IMR-90 (cell line): ENCODE results near the gene ETF1. TPM values are rescaled to one million over a fixed set of nuclear protein-coding genes. Genes with fewer than 3 reads are reported as not detected.
A peak's percentile ranks its signal among the peaks of the same experiment; 100 is the strongest.

Experiments
- ATAC-seq: fragments of 200-7000 bp; cut with Tn5 transposase; 2 replicates; pipeline ENCODE4 v1.9.1; 2020; ENCODE audit warnings: low read depth, mild to moderate bottlenecking, moderate library complexity
- BruUV-seq: library from RNA; stranded (reverse); fragments of 400-500 nt; replicated peaks from 2 replicates; lab custom pipeline; 2021; lab: Mats Ljungman, UMichigan
- CTCF ChIA-PET: fragments of 300-600 bp; formaldehyde crosslinking; extraction: SDS; loops from one replicate; lab custom pipeline; 2021; ENCODE audit warnings: antibody characterized with exemption; lab: Yijun Ruan, JAX
- POLR2A ChIA-PET: fragments of 300-600 bp; sonication (Branson Sonifier 250); formaldehyde crosslinking; loops from one replicate; lab custom pipeline; 2022; ENCODE audit warnings: antibody characterized with exemption; ENCODE audit not compliant: unreplicated experiment; lab: Charles Lee
- DNase-seq: peaks from one replicate; pipeline ENCODE4 v3.0.0; 2013
- H2AFZ ChIP-seq: replicated peaks from 2 replicates; pipeline ENCODE3; 2013; ENCODE audit warnings: low read length, mild to moderate bottlenecking; ENCODE audit not compliant: poor library complexity
- H2AK5ac ChIP-seq: 2 replicates; pipeline ENCODE4 v1.6.1; 2013; ENCODE audit warnings: low read depth, low read length, inconsistent platforms
- H2AK9ac ChIP-seq: replicated peaks from 2 replicates; pipeline ENCODE3; 2013; ENCODE audit warnings: mild to moderate bottlenecking, low read depth, low read length, moderate library complexity; ENCODE audit not compliant: poor library complexity
- H2BK120ac ChIP-seq: 2 replicates; pipeline ENCODE4 v1.6.1; 2013; ENCODE audit warnings: low read depth, low read length, inconsistent platforms
- H2BK15ac ChIP-seq: 3 replicates; pipeline ENCODE4 v1.6.1; 2013; ENCODE audit warnings: low read depth, low read length, inconsistent platforms
- H2BK20ac ChIP-seq: 2 replicates; pipeline ENCODE4 v1.6.1; 2013; ENCODE audit warnings: low read depth, mild to moderate bottlenecking, inconsistent platforms, low read length, moderate library complexity
- H2BK5ac ChIP-seq: 2 replicates; pipeline ENCODE4 v1.6.1; 2013; ENCODE audit warnings: mild to moderate bottlenecking, low read depth, low read length, inconsistent platforms; ENCODE audit not compliant: poor library complexity, severe bottlenecking
- H3K14ac ChIP-seq: replicated peaks from 2 replicates; pipeline ENCODE4 v1.6.1; 2013; ENCODE audit warnings: low read depth, low read length, inconsistent platforms
- H3K18ac ChIP-seq: 2 replicates; pipeline ENCODE4 v1.6.1; 2013; ENCODE audit warnings: low read depth, low read length, control low read depth
- H3K23ac ChIP-seq: 2 replicates; pipeline ENCODE4 v1.6.1; 2013; ENCODE audit warnings: low read depth, low read length, inconsistent platforms
- H3K27ac ChIP-seq: 2 replicates; pipeline ENCODE4 v1.5.1; 2013; ENCODE audit warnings: mild to moderate bottlenecking, control low read depth, low read length; ENCODE audit not compliant: insufficient read depth
- H3K27me3 ChIP-seq: 2 replicates; pipeline ENCODE4 v1.6.1; 2013; ENCODE audit warnings: low read length; ENCODE audit not compliant: control insufficient read depth, insufficient read depth
- H3K36me3 ChIP-seq: 2 replicates; pipeline ENCODE4 v1.6.1; 2013; ENCODE audit warnings: low read length, mixed read lengths; ENCODE audit not compliant: control insufficient read depth, insufficient read depth
- H3K4ac ChIP-seq: 2 replicates; pipeline ENCODE4 v1.6.1; 2013; ENCODE audit warnings: low read depth, low read length, inconsistent platforms
- H3K4me1 ChIP-seq: 2 replicates; pipeline ENCODE4 v1.6.1; 2013; ENCODE audit warnings: low read length, mixed read lengths; ENCODE audit not compliant: control insufficient read depth, insufficient read depth
- H3K4me2 ChIP-seq: 2 replicates; pipeline ENCODE4 v1.6.1; 2013; ENCODE audit warnings: low read depth, mild to moderate bottlenecking, control low read depth, low read length, moderate library complexity
- H3K4me3 ChIP-seq: 2 replicates; pipeline ENCODE4 v1.5.1; 2013; ENCODE audit warnings: low read depth, mild to moderate bottlenecking, control low read depth, low read length, moderate library complexity; ENCODE audit not compliant: insufficient read depth
- H3K56ac ChIP-seq: 2 replicates; pipeline ENCODE4 v1.6.1; 2013; ENCODE audit warnings: low read length, inconsistent platforms; ENCODE audit not compliant: insufficient read depth; ENCODE audit errors: extremely low read depth
- H3K79me1 ChIP-seq, 2 experiments: 2 replicates each; pipeline ENCODE4 v1.6.1; 2013; ENCODE audit warnings: low read length in 2 of 2, inconsistent platforms in 1 of 2, low read depth in 1 of 2
- H3K9ac ChIP-seq: 2 replicates; pipeline ENCODE4 v1.6.1; 2013; ENCODE audit warnings: low read depth, low read length, control low read depth
- H3K9me1 ChIP-seq: 2 replicates; pipeline ENCODE4 v1.6.1; 2013; ENCODE audit warnings: low read length, inconsistent platforms; ENCODE audit not compliant: insufficient read depth
- H3K9me3 ChIP-seq: 2 replicates; pipeline ENCODE4 v1.6.1; 2013; ENCODE audit warnings: low read length; ENCODE audit not compliant: control insufficient read depth, insufficient read depth
- H4K20me1 ChIP-seq: 2 replicates; pipeline ENCODE4 v1.6.1; 2013; ENCODE audit warnings: low read length, inconsistent platforms; ENCODE audit not compliant: insufficient read depth
- H4K5ac ChIP-seq: 2 replicates; pipeline ENCODE4 v1.6.1; 2013; ENCODE audit warnings: mild to moderate bottlenecking, low read depth, low read length, control low read depth
- H4K8ac ChIP-seq, 2 experiments: 2 replicates each; pipeline ENCODE4 v1.6.1; 2013; ENCODE audit warnings: low read depth in 2 of 2, low read length in 2 of 2, control low read depth in 1 of 2, inconsistent platforms in 1 of 2
- H4K91ac ChIP-seq: 2 replicates; pipeline ENCODE4 v1.6.1; 2013; ENCODE audit warnings: low read depth, low read length, inconsistent platforms; ENCODE audit not compliant: insufficient read depth
- CHD1 ChIP-seq: IDR thresholded peaks from 2 replicates; pipeline ENCODE4 v1.6.1; 2012; ENCODE audit warnings: low read depth, low read length, improper control_type of control experiment
- ELK1 ChIP-seq: fragments of 150-350 bp; IDR thresholded peaks from 2 replicates; pipeline ENCODE4 v1.6.1; 2016; ENCODE audit warnings: low read depth, mild to moderate bottlenecking, low read length, moderate library complexity, borderline replicate concordance
- MAFK ChIP-seq: IDR thresholded peaks from 2 replicates; pipeline ENCODE4 v1.6.1; 2012; ENCODE audit warnings: low read depth, low read length, improper control_type of control experiment
- NFE2L2 ChIP-seq: fragments of 150-350 bp; IDR thresholded peaks from 2 replicates; pipeline ENCODE4 v1.6.1; 2016; ENCODE audit warnings: low read depth, mild to moderate bottlenecking, low read length
- WGBS, 2 experiments: methylation state at CpG; one replicate each; pipeline versions ENCODE4 v1.1.5 to v1.1.7; 2013; ENCODE audit warnings: missing lambda C conversion rate in 2 of 2; ENCODE audit not compliant: insufficient read length in 1 of 2; ENCODE audit errors: extremely low coverage in 2 of 2; 5-methylcytosine and 5-hydroxymethylcytosine counted together
- dilution Hi-C: fragments of 300-500 bp; cut with HindIII; formaldehyde crosslinking; loops from one replicate; pipeline ENCODE4 v1.14.3; 2018; ENCODE audit warnings: low sequenced_read_pairs; ENCODE audit not compliant: unreplicated experiment
- in situ Hi-C: fragments of 300-500 bp; cut with MboI; formaldehyde crosslinking; loops from 3 replicates; pipeline ENCODE4 v1.14.3; 2019; ENCODE audit warnings: low sequenced_read_pairs, inconsistent platforms, mixed read lengths
- intact Hi-C: fragments of 100-400 bp; cut with micrococcal nuclease; formaldehyde crosslinking; loops from 2 replicates; pipeline ENCODE4 v1.10.0; 2022
- polyA plus RNA-seq, 3 experiments: library from polyadenylated mRNA; depleted of rRNA; stranded (reverse); fragments of >200 nt; gene quantifications; 2 replicates each; pipeline ENCODE4 v1.2.3, GENCODE V29; 2012; ENCODE audit warnings: low replicate concordance in 1 of 3
- total RNA-seq: library from RNA; depleted of rRNA; stranded (reverse); fragments of >200 nt; gene quantifications from 2 replicates; pipeline ENCODE4 v1.2.3, GENCODE V29; 2012

ETF1 gene
- total and polyA plus RNA-seq, 2 of the 4 experiments (the other 2 are of a cell fraction), result 53.2 to 126 TPM

- CTCF ChIA-PET, result interaction anchor here (0.7 kb wide), 1 partner anchor 296 kb away, joined by 3 read pairs; no protein-coding TSS in a partner anchor
- Histone ChIP-seq H4K5ac (no peak overlapping the region; the same call in 1 of the 2 replicates), H3K23ac (peak overlapping the region; percentile 95), H2AK9ac (peak overlapping the region; percentile 81), H3K4me3 (peak overlapping the region; percentile 76), H3K4ac (peak overlapping the region; percentile 94), H3K14ac (peak overlapping the region; percentile 97), H3K79me1 (peaks cover 23 to 42% of the 10 kb centered on the region in 2 experiments), H3K27me3 (no peaks in the 10 kb centered on the region), H3K9me3 (no peaks in the 10 kb centered on the region), H4K20me1 (peaks cover 33% of the 10 kb centered on the region), H2AFZ (no peak overlapping the region), H2AK5ac (no peak overlapping the region), H3K4me1 (peaks cover 2% of the 10 kb centered on the region; the same call in 1 of the 2 replicates), H2BK5ac (peak overlapping the region; percentile 99), H3K56ac (peak overlapping the region; percentile 96), H3K27ac (peak overlapping the region; percentile 98), H3K4me2 (peak overlapping the region; percentile 87), H3K9me1 (0 out of 2 replicates have a peak, but pooled peaks cover 4% of the 10 kb centered on the region), H2BK15ac (no peak overlapping the region), H2BK20ac (no peak overlapping the region), H3K18ac (no peak overlapping the region), H4K8ac (peak overlapping the region; percentile 35 to 49; a peak in 3 of 4 replicates), H4K91ac (peak overlapping the region; percentile 87; the same call in 1 of the 2 replicates), H3K36me3 (peaks cover 35% of the 10 kb centered on the region), H2BK120ac (no peak overlapping the region), H3K9ac (peak overlapping the region; percentile 100)
- dilution Hi-C loops (no loop called here), in situ Hi-C loops (loop anchor here (10.0 kb wide), 1 partner anchor 691 kb away; no protein-coding TSS in a partner anchor), intact Hi-C loops (loop anchor here (2.0 kb wide), 1 partner anchor 181 kb away; no protein-coding TSS in a partner anchor)
- POLR2A ChIA-PET, result no interaction called here
- TSS peak; percentile 76 for BruUV-seq
- DNase-seq (peak; percentile 52), ATAC-seq (no peak)
- 0 out of 2 replicates have a peak, but pooled peaks have one; percentile 7 for TF ChIP-seq CHD1
- TF ChIP-seq MAFK, result no peak
- no peak for TF ChIP-seq ELK1
- TF ChIP-seq NFE2L2, result no peak
- no CpG with 5 or more reads among the region's 9 CpGs for WGBS, 2 experiments
These were observed 31.1 kb upstream of the ETF1 start for GRCh38 chr5:138573949-138574670.
